GM21717 (cell line): ENCODE results near the gene HOXB3.

Experiments used
- ATAC-seq: cut with Tn5 transposase; IDR thresholded peaks from one replicate; pipeline ENCODE4 v1.9.1; 2021; ENCODE audit warnings: mild to moderate bottlenecking, moderate library complexity; ENCODE audit not compliant: unreplicated experiment

Gene HOXB3

DNA sequence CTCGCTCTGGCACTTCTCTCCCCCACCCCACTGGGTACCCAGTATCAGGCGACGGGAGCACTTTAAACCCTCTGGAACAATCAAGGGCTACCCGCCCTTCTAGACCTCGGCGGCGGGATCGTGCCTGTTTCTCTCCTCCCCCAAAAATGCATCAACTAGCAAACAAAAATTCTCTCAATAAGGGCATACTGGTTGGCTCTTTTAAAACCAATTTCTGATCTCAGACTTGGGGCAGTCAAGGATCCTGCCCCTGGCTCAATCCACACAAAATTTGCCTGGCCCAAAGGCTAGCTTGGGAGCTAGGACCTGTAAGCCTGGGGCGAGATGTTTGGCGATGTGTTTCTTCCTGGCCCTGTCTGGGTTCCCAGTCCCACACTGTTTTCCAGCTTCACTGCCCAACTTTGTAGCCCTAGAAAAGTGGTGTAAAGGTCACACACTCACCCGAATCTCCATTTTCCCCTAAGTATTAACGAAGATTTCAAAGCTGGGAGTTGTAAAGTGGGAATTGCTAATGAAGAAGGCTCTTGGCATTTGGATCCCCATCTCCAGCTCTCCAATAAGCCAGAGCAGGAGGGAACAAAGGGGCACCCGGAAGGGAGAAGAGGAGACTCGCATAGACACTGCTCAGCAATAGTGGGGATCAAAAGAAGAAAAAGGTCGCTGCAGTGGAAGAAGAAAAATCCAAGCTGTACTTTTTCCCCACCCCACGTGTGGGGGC, 30.8 kb downstream of the HOXB3 start:
- ATAC-seq: no peak

DNA sequence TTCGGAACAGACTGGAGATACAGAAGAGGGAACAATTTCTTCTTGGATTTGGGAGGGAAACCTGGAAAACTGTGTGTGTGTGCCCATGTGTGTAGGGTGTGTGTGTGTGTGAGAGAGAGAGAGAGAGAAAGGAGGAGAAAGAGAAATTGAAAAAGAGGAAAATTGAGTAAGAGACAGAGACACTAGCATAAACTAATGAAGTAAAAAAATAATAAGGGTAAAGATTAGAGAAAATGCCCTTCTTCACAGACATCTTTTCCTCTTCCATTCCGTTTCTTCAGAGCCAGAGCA, 31.3 kb downstream of the HOXB3 start:
- ATAC-seq: no peak

DNA sequence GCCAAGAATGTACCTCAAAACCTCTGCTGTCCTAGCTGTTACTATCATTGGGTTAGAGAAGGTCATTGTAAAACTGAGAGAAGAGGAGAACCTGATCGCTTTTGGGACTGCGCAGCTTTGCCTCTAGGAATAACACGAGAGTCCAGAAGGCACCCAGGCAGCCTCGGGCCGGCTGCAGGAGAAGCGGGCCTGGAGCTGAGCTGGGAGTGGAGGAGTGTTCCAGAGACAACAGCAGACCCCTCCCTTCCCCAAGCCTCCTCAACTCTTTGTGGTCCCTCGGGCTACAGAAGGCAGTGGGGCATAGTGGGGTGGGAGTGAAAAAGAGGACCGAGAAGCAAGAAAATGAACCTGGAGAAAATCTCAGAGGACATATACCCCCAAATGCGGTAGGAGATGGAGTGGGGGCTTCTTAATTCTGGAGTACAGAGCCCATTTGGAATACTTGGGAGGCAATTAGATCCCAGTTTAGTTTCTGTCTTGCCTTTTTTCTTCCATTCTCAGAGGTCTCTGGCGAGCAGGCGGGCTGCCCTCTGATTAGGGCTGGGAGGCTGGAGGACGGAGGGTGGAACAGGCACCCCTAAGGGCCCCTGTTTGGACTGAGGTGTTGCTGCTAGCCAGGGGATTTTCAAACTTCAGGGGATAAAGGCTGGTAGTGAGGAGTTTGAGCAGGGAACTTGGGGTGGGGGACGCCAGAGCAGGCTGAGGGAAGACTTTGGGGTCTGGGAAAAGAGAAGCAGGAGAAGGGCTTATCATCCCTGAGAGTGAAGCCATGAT, 31.8 kb downstream of the HOXB3 start:
- ATAC-seq: no peak

DNA sequence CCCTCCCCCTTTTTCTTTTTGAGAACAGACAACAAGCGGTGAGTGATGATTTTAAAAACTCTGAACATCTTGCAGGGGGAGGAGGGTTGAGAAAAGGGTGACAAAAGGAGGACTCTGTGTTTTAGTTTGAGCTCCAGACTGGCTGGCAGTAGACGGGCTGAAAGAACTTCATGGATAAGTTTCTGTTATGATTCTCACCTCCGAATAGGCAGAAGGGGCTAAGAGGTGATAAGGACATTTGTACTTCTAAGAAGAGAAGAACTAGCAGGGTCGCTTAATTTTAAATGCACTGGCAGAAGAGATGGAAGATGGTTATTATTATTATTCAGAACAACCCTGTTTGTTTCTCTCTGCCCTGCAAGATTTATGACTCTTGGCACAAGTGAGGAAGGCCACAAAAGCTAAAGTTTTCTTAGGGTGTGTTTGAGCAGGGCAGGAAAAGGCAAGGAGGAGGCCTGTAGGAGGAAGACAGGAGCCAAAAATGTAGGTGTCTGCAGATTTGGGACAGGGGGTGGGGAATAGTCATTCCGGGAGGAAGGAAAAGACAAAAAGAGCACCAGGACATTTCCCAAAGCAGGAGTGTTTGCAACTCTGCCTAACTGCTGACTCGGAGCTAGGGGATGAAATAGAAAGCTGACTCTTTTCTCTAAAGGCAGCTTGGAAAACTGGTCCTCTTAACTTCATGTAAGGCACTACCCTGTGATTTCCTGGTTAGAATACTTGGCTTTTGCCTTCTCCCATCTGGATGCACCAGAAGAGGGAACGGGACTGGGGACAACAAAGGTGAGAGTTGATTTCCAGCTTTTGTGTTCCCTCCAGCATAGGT, 33.3 kb downstream of the HOXB3 start:
- no peak for ATAC-seq

DNA sequence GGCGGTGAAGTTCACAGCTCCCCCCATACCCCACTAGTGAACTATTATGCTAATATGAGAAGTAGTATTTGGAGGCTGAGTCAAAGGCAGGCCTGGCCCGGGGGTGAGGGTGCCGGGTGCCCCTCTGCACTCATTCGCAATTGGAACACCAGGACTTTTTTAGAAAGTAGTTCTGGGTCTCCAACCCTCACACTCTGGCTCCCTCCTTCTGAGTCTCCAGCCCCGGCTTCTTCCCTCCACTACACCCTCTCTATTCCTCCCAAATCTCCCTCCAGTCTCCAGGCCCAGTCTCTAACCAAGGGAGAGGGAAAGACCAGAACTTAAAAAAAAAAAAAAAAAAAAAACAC, 33.8 kb downstream of the HOXB3 start:
- ATAC-seq: no peak

DNA sequence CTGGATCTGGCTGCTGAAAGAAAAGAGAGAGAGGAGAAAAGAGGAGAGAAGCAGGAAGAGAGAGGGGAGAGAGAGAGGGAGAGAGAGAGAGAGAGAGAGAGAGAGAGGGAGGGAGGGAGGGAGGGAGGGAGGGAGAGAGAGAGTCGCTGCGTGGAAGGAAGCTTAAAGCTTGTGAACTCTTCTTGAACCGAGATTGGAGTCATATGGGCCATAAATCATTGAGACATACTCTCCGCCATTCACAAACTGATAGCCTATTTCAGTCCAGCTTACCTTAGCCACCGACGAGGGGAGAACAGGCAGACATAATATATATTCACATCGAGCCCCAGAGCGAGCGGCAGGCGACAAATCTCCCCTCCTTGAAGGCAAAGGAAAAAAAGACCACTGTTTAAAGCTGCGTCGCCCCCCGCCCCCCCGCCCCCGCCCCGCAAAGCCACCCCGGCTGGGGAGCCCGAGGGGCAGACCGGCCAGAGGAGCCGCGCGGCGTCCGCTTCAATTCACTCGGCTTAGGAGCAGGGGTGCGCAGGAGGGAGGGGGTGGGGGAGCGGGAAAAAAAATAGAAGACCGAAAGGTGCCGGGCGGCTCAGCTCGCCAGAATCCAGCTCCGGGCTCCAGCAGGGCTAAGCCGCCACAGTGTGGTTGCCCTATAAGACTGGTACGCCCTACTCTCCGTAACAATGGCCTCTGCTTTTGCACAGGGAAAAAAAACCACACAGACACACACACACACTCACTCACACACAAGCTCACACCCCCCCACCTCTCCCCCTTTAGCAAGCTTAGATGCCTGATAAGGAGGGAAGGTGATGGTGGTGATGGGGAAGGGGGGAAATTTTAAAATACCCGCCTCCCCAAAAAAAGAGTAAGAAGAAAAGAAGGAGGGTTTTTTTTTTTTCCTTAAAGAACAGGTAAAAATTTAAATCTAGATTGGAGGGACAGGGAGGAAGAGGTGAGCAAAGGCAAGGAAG, 34.5 kb downstream of the HOXB3 start:
- no peak for ATAC-seq

DNA sequence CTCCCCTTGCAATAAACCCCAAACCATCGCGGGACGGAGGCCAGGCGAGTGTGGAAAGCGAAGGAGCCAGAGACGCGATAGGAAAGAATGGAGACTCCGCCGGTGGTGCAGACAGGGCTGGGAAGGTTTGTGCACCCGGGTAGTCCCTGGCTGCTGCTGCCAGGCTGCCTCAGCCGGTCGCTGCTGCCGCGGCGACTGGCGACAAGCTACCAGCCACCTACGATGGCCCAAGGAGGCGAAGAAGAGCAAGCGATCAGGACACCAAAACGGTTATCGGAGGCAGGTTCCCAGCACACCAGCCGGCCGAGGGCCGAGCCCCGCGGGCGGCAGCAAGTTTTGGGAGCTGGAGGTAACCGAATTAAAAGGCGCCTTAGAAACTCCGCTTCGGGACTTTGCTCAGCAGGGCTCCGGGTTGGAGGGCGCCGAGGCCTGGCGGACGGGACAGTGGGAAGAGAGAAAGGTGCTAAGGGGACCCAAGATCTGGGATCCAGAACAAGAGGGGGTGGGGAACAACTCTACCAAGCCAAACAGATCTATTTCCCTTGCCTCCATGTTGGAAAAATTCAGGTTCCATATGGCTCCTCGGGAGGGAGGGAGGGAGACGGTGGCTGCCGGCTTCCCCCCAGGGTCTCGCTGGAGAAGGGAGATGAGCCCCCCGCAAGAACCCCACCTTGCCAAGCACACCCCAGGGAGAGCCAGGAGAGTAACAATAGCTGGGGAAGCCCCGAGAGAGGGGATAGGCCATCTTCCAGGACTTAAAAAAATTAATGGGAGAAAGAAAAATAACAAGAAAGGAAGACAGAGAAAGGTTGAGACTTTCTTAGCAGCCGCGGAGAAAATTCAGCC, 35.4 kb downstream of the HOXB3 start:
- no peak for ATAC-seq

DNA sequence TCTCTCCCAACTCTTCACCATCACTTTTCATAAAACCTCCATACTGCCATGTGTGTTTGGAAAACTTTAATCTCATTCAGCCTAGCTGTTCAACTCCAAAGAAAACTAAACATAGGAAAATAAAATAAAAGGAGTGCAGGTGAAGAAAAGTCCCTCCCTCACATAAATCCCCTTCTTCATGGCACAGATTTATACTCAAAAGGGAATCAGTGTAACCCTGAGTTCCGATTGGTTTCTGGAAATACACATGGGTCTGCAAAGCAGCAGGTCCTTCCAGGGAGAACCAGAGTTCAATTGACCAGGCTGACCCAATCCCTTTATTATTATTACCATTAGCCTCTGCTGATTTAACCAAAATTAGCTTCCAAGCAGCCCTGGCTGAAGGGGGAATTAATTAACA, 36.2 kb downstream of the HOXB3 start:
- no peak for ATAC-seq

DNA sequence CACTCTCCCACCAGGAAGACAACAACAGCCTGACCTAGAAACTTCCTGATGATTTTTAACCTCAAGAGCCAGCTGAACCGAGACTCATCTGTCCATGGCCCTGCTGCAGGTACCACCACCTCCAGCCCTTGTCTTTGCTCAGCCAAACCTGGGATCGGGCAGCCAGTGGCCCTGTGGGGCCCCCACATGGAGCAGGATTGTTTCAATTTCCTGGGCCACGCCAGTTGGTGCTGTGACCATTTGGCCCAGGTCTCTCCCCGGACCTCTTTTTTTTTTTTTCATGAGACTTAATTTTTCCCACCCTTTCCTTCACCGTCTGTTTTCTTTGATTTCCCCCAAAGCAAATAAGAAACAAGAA, 36.9 kb downstream of the HOXB3 start:
- ATAC-seq: no peak

DNA sequence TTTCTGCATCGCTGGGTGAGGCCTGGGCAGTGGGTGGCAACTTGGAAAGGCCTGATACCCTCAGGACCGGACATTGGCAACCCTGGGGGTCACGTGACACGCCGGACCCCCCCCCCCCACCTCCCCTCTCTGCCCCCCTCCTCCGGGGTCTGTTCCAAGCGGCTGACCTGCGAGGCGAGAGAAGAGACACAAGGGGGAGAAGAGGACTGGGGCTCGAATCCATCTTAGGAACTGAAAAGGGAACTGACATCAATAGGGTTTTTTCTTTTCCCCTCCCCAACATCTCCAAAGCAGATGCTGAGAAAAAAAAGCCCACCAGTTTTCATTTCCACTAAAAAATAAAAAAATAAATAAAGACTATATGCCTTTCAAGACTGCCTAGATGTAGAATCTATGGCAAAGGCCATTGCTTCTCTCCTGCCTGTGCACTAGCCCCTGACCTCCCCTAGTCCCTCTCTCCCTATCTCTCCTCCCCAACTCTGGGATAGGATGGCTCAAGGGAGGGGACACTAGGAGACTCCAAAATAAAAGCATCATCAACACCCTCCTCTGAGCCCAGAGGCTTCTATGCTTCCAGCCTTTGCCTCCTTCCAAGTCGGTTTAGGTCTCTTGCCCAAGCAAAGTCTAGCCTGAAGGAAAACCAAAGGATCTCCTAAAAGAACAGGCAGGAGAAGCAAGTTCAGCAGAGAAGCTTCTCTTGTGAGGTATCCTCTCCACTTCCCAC, 37.4 kb downstream of the HOXB3 start:
- ATAC-seq: no peak

DNA sequence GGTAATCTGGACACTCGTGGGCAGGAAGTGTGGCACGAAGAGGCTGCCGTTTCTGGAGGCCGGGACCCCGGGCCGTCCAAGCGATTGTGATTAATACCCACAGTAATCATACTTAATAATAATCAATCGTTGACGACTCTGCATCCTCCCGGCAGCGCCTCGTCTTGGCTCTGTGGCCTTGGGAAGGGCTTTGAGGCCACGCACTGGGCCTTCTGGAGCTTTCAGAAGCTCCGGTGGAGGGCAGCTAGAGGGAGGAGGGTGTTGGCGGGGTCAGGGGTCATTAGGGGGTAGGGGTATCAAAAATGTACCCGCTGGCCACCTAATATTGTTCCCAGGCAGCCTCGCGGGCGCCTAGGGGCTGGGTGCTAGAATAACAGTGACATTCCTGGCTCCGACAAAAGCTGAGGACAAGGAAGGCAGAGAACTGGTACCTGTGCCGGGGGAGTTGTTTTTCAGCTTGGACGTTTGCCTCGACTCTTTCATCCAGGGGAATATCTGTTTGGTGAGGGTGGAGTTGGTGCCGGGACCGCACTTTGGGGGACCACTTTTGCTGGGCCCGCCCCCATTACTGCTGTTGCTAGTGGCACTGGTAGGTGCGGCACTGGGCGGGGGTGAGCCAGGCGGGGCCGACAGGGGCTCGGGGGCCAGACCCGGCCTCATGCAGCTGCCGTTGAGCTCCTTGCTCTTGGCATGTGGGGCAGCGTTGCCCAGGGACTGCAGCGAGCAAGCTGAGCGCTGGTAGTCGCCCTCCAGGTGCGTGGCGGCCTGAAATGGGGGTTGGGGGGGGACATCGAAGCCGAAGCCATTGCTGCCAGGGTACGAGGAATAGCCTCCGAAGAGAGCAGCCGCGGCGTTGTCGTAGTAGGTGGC, 38.2 kb downstream of the HOXB3 start:
- ATAC-seq: no peak

DNA sequence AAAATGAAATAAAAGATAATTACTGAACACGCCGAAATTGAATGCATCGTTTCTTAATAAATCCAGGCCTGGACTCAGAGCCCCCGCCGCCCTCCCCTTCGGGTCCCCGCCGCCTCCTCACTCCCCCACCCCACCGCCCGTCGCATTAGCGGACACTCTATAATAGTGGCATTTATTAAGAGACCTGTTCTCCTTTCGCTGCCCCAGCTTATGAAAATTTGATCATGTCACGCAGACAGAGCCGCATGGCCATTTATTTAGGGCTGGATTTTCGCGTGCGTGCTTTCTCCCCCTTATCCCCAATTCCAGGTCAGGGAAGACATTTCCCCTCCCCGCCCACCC, 38.9 kb downstream of the HOXB3 start:
- ATAC-seq: no peak

DNA sequence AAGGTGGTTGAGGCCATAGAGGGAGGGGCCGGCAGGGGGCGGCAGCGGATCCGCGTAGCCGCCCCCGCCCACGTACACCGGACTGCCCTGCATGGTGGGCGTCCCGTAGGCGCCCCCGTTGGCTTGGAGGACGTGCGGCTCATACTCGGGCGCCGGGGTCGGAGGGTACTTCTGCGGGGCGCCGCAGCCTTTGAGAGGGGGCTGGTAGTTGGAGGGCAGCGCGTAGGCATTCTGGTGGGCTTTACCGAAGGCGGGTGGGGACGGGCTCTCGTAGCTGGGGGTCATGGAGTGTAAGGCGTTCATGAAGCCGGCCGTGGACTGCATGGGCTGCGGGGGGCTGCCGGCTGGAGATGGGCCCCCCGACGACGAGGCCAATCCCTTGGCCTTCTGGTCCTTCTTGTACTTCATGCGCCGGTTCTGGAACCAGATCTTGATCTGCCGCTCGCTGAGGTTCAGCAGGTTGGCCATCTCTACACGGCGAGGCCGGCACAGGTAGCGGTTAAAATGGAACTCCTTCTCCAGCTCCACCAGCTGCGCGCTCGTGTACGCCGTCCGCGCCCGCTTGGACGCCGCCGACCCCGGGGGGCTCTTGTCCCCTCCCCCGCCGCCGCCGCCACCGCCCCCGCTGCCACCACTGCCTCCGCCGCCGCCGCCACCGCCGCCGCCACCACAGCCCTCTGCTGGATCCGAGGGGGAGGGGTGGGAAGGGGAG, 39.4 kb downstream of the HOXB3 start:
- ATAC-seq: no peak

DNA sequence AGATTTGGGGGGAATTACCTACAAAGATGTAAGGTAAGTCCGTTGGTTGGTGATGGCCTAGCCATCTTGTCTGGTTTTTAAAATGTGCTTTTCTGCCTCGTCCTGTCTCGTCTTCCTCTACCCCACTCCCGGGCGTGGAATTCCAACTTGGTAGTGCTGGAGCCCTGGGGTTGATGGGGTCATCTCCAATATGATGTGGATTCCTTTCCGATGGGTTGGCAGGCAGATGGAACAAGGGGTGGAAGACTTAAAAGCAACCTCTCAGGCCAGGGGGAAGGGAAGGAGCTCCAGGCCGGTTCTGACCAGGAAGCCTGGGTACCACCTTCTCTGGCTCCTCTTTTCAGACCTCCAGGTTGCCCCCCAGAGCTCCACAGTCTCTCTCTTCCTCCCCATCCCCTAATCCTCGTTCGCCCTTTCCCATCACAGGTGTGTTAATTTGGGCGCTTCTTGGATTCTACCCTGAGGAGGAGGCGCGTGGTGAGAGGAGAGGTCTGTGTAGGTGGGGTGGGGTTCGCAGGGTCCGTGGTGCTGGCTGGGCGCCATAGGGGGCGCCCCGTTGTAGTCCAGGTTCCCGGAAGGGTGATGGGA, 40.0 kb downstream of the HOXB3 start:
- ATAC-seq: no peak

DNA sequence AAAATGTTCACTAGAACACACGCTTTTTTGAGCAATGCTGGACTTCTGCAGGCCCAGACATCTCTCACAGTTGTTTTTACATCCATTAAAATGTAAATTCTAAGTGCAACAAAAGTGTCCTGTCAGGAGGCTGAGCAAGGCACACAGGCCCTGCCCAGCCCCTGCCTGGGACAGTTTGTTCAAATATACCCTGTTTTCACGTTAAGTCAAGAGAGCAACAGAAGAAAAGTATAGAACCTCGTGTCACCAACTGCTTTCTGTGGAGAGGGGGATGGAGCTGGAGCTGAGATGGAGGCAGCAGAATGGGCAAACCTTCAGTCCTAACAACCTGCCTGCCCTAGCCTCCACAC, 40.8 kb downstream of the HOXB3 start:
- ATAC-seq: no peak

DNA sequence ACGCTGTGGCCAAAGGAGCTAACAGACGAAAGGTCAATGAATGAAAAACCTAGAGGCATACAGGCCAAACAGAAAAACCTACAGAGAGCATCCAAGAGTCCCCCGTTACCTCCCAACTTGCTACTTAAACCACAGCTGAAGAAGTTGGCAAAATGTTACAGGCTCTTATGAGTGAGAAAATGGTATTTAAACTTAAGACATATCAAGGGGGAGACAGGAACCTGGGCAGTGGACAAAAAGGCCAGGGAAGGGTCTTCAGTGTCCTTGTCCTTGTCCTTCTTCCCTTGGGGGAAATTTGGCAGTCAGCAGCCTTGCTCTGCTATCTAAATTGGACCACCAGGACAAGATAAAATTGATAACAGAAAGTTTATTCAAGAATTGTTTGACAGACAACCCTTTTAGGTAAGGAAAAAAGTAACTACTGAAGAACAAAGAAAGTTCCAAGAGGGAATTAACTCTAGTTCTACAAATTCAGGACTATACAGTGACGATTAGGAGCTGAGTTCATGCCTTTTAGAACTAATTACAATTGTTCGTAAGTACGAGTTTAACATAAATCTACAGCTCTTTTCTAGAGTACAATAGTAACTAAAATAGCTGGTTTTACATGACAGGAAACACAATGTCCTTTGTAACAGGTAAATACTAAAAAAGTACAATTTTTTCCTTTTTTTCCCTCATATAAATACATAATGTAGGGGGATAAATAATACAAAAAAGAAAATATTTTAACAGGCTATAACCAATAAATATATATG, 41.3 kb downstream of the HOXB3 start:
- no peak for ATAC-seq
